Stimulated activated CD4-positive, alpha-beta T cell treated with anti-CD3 and anti-CD28 coated beads, Interleukin-4, amount 100 ng/mL, for 24 hours (primary cell): ENCODE data around the gene CD48.
"Not testable (repeated sequence)": the region's sequence is repeated elsewhere in the genome, so short reads cannot be mapped to it uniquely, and the experiment has no call there.

Source experiments
- DNase-seq: peaks from one replicate; pipeline ENCODE4 v3.0.0-alpha.2; 2020

The CD48 gene

DNA sequence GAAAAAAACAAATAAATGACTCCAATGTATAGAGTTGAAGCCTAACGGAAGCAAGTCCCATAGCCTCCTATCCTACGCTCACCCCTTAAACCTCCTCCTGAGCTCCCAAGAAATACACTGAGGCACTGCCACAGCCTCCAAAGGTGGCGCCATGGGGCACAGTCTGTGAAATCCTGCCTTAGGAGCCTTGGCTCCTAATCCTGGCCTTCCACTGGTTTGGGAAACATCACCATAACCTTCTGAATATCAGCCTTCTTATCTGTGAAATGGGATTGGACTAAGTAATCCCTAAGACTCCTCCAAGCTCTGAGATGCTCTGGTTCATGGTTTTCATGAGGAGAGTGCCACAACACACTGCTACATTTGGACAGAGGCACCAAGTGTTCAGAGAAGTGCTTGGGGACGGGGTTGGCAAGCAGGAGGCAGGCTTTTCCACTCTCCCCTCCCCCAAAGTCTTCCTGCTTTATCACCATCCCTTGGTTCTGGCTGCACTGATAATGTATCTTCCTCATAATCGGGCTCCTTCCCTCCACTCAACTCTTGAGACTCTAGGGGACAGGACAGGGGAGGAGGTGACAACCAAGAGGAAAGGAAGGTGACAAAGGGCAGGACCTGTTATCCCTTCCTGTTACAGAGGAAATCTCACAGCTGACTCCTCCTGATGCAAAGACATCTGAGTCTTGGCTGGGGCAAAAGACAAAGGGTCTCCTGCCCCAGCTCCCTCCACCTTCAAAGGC is 30.2 kb upstream of the CD48 start:
- DNase-seq = no peak

DNA sequence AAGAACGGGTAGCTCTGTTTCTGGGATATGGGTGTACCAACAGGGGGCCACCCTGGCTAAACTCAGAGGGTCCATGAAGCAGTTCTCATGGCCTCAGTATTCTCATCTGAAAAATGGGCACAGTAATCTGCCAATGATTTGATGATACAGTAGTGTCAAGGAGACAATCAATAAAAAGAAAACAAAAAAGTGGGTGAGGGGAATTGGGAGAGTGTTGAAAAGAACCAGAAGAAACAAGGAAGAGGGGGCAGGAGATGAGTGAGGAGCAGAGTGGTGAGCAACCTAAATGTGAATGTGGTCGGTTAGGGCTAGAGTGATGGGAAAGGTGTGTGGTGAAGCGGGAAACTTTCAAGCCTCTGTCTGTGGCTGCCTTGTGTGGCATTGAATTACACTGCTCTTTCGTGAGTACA is 29.5 kb upstream of the CD48 start:
- no peak for DNase-seq

DNA sequence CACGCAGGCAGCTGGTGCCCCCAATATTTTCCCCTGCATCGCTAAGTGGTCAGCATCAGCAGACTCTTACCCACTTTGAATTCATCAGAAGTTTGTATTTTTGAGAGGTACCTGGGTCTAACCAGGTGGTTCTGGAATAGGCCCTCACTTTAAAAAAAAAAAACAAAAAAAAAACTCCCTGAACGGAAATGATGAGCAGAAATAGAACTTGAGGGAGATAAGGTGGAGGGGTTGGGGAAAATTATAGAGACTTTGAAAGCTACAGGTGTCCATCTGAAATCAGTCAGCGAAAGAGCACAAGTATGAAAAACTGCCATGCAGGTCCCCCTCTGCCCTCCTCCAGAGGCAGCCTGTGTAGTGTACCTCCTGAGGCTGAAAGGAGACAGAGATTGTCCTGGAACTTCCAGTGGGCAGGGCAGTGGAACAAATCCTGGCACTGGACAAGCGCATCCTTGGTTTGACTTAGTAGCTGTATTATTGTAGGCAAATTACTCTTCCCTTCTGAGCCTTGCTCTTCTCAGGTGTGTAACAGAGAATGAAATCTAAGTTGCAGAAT is 28.6 kb upstream of the CD48 start:
- no peak for DNase-seq

DNA sequence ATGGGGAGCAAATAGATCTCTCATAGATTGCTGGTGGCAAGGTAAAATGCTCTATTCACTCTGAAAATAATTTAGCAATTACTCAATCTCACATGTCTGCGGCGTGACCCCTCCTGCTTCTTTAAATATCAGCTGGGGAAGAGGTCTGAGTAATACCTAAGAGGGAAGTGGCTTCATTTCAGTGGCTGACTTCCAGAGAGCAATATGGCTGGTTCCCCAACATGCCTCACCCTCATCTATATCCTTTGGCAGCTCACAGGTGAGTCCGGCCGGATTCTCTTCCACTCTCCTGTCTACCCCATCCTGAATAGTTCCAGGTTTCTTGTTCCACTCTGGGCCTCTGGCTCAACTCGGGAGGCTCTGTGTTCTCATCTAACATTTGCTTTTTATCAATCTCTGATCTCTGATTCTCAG is 27.5 kb upstream of the CD48 start, which contains the start of gene SLAMF7:
SLAMF7 (plus strand) TSS at position 150 of the 414 bp plus-strand sequence; CDS start at position 205, 55 bp downstream.
- peak; percentile 44 for DNase-seq

DNA sequence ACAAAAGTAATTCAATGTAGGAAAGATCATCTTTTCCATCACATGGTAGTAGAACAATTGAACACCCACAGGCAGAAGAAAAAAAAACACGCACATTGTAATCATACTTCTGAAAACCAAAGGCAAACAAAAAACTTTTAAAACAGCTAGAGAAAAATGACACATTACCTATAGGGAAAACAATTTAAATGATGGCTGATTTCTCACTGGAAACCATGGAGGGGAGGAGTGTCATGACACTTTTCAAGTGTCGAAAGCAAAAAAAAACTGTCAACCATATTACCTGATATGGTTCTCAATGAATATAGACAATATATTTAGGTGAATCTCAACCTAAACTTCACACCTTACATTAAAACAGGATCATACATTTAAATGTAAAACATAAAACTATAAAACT is 26.6 kb upstream of the CD48 start:
- no peak for DNase-seq

DNA sequence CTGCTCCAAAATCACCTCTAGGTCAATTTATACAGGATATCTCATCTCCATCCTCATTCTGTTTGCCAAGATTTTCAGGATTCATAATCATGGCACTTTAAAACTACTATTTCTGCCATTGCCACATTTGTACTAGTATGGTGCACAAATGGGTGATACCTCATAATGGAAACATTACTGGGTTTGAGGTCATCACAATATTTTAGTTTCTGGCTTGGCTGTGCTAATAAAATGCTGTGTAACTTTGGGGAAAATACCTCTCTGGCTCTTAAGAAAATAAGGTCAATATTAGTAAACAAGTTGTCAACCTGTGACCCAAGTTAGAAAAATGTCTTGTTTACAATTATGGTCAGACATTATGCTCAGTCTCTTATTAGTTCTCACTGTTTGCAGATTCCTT is 22.7 kb upstream of the CD48 start:
- no peak for DNase-seq

DNA sequence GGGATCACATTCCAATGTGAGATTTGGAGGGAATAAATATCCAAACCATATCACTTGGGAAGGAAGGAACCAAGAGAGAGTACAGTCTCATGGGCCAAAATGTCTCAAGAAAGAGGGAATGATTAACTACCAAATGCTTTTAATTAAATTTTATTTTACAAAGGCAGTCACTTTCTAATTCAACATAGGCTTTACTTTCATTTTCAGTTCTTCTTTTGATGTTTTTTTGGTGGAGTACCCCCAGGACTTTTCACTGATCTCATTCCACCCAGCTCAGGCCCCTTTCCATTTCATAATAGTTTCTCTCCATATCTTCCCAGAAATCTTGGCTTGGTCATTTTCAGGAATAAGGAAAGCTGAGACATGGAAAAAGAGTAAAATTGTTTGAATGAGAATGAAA is 22.3 kb upstream of the CD48 start:
- no peak for DNase-seq

DNA sequence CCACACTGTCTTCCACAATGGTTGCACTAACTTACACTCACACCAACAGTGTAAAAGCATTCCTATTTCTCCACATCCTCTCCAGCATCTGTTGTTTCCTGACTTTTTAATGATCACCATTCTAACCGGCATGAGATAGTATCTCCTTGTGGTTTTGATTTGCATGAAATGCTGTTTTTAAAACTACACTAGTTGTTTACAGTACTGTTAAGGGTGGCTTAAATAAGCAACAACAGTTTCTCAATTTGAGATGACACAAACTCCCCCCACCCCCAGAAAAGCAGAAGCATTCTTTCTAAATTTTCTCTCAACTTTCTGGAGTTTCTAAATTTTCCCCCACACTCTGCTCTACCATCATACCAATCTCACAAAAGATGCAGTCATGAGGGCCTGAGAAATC is 20.4 kb upstream of the CD48 start:
- no peak for DNase-seq

DNA sequence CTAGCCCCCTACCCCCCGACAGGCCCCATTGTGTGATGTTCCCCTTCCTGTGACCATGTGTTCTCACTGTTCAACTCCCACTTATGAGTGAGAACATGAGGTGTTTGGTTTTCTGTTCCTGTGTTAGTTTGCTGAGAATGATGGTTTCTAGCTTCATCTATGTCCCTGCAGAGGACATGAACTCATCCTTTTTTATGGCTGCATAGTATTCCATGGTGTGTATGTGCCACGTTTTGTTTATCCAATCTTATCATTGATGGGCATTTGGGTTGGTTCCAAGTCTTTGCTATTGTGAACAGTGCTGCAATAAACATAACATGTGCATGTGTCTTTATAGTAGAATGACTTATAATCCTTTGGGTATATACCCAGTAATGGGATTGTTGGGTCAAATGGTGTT is 19.9 kb upstream of the CD48 start:
- not testable (repeated sequence) for DNase-seq

DNA sequence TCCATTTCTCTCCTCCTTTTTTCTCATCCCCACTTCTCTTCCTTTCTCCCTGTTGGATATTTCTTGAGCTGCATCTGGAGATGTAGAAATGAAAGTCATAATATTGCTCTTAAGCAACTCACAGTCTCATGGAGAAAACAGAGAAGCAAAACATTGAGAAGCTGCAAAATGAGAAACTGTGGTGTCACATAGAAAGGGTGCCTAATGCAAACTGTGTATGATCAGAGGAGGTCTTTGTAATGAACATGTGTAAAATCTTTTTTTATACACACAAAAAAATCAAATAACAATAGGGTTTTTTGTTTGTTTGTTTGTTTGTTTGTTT is 15.7 kb upstream of the CD48 start:
- no peak for DNase-seq

DNA sequence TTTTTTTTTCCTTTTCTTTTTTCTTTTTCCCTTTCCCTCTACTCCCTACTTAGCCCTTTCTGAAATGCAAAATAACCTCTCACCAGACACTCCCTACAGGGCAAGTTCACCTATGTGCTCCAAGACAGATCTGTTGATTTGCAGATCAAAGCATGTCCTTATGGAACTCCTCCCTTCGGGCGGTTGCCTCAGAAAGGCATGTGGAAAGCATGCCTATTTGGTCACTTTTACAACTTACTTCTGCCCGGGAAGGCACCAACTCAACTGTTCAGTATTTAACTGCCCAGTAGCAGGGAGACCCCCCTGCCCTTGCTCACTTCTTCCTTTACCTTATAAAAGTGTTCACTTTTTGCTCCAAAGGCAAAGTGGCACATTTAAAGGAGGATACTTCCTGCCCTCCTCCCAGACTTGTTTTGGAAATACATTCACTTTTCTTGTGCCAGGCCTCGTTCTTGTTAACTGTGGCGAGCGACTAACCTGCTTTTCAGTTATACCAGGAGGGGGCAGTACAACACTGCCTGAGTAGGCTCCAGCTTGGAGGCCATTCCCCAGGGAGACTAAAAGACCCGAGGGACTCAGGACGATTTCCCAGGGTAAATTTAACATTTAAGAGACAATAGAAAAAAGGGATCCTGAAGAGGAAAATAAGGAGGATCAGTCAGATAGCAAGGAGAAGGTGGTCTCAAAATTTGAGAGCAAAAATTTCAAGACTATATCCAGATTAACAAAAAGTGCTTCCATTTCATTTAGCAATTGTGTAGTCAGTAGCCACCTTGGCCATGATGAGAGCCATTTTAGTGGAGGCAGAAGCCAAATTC is 15.1 kb upstream of the CD48 start:
- DNase-seq = peak; percentile 73

DNA sequence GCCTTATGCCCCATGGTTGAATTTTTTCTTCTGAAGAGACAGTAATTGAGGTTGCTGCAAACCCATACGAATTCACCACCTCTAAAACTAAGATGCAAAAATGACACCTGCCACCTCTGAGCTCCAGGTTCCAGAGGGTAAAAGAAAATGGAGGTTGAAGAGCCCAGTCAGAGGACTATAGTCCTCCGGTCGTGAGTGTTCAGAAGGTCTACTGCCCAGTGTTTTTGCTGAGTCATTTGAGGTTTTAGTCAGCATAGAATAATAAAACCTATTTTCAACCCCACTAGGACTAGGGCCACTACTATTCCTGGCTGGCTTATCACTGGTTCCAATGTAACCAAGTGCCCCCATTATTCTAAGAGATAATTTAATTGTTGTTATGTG is 14.5 kb upstream of the CD48 start:
- DNase-seq = no peak

DNA sequence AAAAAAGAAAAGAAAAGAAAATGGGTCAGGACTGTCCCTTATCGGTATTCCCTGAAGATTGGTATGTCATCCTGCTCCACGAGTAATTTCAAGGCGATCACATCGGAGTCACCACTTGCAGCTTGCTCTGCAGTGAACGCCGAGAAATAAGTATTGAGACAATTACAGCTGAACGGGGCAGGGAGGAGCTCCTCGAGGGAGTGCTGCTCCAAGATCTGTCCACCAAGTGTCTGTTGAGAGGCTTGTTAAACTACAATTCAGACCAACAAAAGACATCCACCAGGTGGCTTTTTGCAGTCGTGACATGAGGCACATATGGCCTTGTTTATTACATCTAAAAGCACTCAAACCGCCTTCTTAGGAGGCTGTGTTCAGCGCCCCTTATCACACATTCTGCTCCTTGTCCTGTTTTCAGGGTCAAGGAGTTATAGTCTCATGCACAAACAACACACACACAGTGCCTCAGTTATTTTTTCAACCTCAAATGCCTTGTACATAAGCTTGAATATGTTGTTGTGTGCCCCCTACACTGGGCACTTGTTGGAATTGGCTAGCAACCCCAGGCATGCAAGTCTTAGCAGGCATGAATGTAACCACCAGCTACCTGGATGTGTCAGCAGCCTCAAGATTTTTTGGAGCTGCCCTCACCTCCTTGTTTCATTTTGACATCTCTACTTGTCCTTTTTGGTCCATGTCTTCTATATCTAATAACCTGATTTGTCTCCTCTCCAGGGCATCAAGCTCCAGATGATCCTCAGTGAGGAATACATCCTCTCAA is 13.0 kb upstream of the CD48 start:
- no peak for DNase-seq

DNA sequence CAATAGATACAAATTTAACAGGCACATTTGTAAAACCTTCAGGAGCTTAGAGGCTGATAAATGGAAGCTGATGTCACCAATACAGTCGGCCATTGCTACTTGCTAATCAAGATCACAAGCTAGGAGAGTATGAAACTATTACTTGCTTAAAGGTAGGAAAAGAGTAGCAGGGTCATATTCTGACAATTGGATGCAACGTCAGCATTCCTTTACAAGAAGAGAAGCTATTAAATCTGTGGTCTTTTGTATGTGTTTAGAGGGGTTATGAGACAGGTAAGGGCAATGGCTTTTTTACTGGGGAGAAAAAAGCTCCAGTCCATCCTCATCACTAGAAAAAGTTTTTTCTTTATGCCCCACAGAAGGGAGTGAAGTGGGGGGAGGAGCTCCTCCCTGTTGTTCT is 11.7 kb upstream of the CD48 start:
- no peak for DNase-seq

DNA sequence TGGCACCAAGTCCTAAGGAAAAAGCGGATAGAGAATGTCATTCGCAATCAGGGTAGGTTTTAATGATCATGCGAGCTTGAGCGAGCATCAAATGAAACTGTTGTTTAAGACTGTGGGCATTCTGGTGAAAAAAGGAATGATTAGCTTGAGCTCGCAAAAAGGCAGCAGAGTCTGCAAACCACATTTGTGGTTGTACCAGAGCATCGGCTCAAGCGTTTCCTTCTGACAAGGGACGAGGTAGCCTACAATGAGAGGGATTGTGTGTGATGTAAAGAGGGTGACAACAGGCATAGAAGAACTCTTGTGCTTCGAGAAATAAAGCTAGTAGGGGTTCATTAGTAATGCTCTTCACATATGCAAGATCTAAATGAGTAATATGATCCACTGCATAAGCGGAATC is 11.1 kb upstream of the CD48 start:
- no peak for DNase-seq

DNA sequence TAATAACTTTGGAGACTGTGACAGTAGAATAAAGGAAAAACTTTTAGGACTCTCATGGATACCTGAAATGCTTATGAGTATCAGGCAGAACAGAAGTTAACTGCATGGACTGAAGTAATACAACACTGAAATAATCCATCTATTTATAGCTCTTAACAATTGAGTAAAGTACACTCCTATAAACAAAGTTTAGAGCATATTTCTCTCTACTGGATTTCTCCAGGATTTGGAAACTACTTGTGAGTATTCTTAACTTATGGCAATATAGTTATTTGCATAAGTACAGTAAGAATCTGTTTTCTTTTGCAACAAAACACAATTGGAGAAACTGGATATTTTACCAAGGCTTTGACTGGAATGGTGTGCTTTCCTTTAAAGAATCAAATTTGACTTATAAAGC is 9.9 kb upstream of the CD48 start:
- DNase-seq = no peak

DNA sequence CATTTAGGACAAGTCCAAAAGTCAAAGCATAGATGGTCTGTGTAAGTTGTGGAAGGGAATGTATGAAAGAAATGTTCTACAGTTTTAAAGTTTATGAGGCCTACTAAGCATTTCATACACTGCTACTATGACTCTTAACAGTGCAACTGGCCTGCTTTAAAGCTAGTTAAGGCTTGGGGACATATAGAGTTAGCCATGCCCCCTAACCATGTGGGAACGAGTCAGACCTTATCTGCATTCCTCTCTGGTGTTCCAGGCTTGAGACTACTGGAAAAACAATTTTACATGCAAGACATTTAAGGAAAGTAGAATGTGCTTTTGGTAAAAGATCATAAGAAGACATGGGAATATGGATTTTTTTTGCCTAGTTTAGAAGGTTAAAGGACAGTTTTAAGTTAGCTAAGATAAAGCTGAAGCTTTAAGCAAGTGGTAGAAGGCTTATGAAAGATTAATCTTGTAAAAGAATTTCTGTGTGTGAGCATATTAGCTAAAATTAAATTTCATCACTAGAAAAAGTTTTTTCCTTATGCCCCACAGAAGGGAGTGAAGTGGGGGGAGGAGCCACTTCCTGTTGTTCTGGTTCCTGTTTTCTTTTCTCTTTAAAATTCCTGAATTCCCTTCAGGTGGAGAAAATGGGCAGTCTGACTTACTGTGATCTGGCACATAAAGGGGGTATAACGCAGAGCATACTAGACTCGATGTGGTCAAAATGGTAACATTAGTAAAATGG is 8.9 kb upstream of the CD48 start:
- DNase-seq = no peak

DNA sequence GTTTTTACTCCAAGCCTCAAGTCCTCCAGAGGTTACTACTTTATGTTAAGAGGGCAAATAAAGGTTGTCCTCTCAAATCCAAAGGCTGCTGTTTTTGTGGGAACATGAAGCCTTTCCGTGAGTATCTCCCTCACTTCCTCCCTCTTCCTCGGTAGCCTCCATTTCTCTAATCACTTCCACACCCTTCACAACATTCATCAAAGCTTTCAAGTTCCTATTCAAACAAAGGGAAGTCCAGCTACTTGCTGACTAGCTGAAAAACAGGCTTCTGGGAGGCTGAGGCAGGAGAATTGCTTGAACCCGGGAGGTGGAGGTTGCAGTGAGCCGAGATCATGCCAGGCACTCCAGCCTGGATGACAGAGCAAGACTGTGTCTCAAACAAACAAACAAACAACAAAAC is 6.6 kb upstream of the CD48 start:
- no peak for DNase-seq

DNA sequence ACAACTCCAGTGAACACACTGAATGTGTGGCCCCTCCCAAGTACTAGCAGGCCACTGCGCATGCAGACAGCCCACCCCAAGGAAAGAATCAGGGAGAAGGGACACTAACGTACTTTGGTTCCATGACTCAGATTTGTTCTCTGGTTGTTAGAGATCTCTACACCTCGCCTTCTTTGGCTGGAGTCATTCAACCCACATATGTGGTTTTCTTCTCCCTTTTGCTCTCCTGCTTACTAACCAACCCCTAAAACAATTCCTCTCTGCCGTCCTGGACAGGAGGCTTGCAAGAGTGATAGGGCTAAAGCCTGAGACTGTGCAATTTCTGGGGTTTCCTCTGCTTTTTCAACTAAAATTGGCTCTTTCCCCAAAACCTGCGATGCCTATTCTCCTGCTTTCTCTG is 5.7 kb upstream of the CD48 start:
- no peak for DNase-seq

DNA sequence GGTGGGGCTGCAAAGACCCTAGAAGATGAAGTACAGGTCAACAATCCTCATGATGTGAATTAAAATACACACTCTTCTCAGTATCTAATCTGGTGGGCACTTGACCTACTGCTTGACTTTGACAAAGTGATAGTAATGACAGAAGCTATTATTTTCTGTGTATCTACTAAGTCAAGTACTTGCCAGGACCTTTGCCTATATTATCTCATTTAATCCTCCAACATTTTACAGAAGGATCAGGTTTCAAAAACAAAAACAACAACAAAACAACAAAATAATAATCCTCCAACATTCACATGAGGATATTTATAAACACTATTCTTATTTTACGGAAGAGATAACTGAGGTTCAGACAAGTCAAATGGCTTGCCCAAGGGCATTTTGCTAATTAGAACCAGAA is 4.4 kb upstream of the CD48 start:
- DNase-seq = no peak

DNA sequence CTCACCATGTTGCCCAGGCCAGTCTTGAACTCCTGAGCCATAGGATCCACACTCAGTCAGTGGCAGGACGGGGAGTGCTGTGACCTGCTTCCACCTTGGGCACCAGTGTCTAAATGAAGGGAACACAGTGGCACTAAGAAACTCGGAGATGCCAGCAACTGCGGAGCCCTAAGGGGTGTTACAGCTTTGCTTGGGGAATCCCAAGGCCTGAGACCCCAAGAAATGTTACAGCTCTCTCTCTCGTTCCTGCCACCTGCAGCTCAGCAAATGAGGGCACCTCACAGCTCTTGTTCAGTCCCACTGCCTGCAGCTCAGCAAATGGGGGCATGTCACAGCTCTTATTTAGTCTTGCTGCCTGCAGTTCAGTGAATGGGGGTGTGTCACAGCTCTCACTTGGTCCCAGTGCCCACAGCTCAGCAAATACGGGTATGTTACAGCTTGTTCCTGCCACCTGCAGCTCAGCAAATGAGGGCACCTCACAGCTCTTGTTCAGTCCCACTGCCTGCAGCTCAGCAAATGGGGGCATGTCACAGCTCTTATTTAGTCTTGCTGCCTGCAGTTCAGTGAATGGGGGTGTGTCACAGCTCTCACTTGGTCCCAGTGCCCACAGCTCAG is 2.5 kb upstream of the CD48 start:
- DNase-seq = not testable (repeated sequence)

DNA sequence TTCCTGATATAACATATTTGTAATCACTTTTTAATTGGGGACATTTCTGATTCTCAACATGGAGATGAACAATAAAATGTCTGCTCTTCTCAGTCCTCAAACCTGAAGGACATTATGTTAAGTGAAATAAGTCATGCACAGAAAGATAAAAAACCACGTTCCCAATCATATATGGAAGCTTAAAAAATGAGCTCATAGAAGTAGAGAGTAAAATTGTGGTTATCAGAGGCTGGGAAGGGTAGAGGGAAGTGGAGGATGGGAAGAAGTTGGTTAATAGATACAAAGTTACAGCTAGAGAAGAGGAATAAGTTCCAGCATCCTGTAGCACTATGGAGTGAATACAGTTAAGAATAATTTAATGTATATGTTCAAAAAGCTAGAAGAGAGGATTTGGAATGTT is 1.5 kb upstream of the CD48 start:
- no peak for DNase-seq
